Glutamatergic neuron (in vitro differentiated cells): ENCODE results near the gene ELFN2. TPM values are rescaled to one million over a fixed set of nuclear protein-coding genes. Genes with fewer than 3 reads are reported as not detected.

Experiments used
- DNase-seq: peaks from one replicate; pipeline ENCODE4 v3.0.0; 2022
- H3K27ac Mint-ChIP-seq: one replicate; pipeline ENCODE4 v1.8.0; 2020; ENCODE audit warnings: mild to moderate bottlenecking, mixed read lengths, inconsistent platforms; ENCODE audit not compliant: unreplicated experiment
- H3K27me3 Mint-ChIP-seq: one replicate; pipeline ENCODE4 v1.8.0; 2020; ENCODE audit warnings: mild to moderate bottlenecking, moderate library complexity, mixed read lengths, inconsistent platforms; ENCODE audit not compliant: unreplicated experiment
- H3K36me3 Mint-ChIP-seq: one replicate; pipeline ENCODE4 v1.8.0; 2020; ENCODE audit warnings: mild to moderate bottlenecking, mixed read lengths, inconsistent platforms; ENCODE audit not compliant: unreplicated experiment
- H3K4me1 Mint-ChIP-seq: one replicate; pipeline ENCODE4 v1.8.0; 2020; ENCODE audit warnings: mild to moderate bottlenecking, low read depth, mixed read lengths, inconsistent platforms; ENCODE audit not compliant: unreplicated experiment
- H3K4me3 Mint-ChIP-seq: one replicate; pipeline ENCODE4 v1.8.0; 2020; ENCODE audit warnings: mild to moderate bottlenecking, mixed read lengths, inconsistent platforms; ENCODE audit not compliant: unreplicated experiment
- H3K9me3 Mint-ChIP-seq: one replicate; pipeline ENCODE4 v1.8.0; 2020; ENCODE audit warnings: mild to moderate bottlenecking, moderate library complexity, mixed read lengths, inconsistent platforms; ENCODE audit not compliant: unreplicated experiment
- CTCF ChIP-seq: fragments of 200-600 bp; sonication (generic); IDR thresholded peaks from one replicate; pipeline ENCODE4 v1.5.0; 2021; ENCODE audit not compliant: partially characterized antibody, unreplicated experiment
- total RNA-seq: library from RNA; stranded (reverse); fragmentation: NEBNext Ultra II Directional; extraction: Animal tissue kit (Norgen Biotek cat#: 25700); gene quantifications from one replicate; pipeline ENCODE4 v1.2.1, GENCODE V29; 2021; ENCODE audit not compliant: unreplicated experiment

Gene ELFN2
- total RNA-seq, 1 donor from 2014 or later = 7.3 TPM

- Mint-ChIP-seq H3K9me3 (peaks cover 4% of the 10 kb centered on the region), H3K4me3 (no peak overlapping the region), H3K27me3 (peaks cover 7% of the 10 kb centered on the region), H3K36me3 (no peaks in the 10 kb centered on the region), H3K4me1 (peaks cover 13% of the 10 kb centered on the region), H3K27ac (no peak overlapping the region)
- TF ChIP-seq CTCF = no peak
- DNase-seq = no peak
These were observed 28.6 kb upstream of the ELFN2 start for GRCh38 chr22:37455896-37456295.

DNA sequence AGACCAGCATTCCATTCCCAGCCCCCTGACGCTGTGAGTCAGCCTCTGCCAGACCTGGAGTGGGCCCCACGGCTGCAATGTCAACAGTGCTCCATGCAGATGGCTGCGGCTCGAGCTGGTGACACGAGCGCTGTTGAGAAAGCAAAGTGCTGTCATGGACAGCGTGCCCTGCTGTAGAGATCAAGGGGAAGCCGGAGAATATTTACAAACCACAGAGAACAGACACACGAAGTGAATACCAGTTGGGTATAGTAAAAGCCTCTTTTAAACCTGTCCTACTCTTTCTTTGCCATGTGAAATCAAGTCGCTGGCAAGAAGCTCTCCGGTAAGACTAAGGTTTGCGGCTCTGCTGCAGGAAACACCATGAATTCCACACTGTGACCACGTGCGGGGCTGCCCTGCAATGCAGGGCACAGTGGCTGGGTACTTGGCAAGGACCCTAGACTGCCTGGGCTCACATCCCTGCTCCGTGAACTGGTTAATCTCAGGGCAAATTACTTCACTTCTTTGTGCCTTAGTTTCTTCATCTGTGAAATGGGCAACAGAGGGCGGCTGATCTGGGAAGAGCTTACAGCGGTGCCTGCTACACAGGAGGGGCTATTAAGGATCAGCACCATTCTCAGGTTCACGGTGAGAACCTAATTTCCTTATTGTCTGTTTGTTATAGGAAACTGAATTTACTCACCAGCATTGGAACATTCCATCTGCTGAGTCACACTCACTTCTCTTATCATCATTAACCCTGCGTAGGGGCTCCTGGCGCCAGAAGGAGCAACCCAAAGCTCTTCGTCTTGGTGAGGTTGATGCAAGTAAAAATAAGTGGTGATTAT is 27.8 kb upstream of the ELFN2 start:
- H3K4me1 Mint-ChIP-seq = peaks cover 13% of the 10 kb centered on the region
- H3K27ac Mint-ChIP-seq = no peak overlapping the region
- H3K27me3 Mint-ChIP-seq = peaks cover 7% of the 10 kb centered on the region
- no peak for DNase-seq
- peaks cover 6% of the 10 kb centered on the region for H3K9me3 Mint-ChIP-seq
- H3K4me3 Mint-ChIP-seq = no peak overlapping the region
- TF ChIP-seq CTCF = no peak
- H3K36me3 Mint-ChIP-seq = no peaks in the 10 kb centered on the region

GRCh38 chr22:37453696-37454095 is 26.4 kb upstream of the ELFN2 start:
- Mint-ChIP-seq H3K4me1 (peaks cover 13% of the 10 kb centered on the region), H3K27ac (no peak overlapping the region), H3K4me3 (no peak overlapping the region), H3K36me3 (no peaks in the 10 kb centered on the region), H3K27me3 (peaks cover 9% of the 10 kb centered on the region), H3K9me3 (peaks cover 6% of the 10 kb centered on the region)
- DNase-seq = no peak
- no peak for TF ChIP-seq CTCF

DNA sequence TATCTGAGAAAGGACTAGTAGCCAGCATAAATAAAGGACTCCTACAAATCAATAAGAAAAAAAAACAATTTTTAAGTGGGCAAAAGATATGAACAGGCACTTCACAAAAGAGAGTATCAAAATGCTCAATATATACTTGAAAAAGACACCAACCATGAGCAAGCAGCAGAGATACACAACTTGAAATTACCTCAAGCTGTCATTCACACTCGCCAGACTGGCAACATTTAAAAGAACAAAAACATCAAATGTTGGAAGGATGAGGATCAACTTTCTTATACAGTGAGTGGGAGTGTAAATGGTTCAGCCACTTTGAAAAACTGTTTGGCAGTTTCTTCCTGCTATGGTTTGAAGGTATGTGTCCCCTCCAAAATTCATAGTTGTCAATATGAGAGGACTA is 23.9 kb upstream of the ELFN2 start:
- H3K27me3 Mint-ChIP-seq = peaks cover 10% of the 10 kb centered on the region
- H3K27ac Mint-ChIP-seq = no peak overlapping the region
- no peak for DNase-seq
- no peak overlapping the region for H3K4me3 Mint-ChIP-seq
- TF ChIP-seq CTCF = no peak
- H3K9me3 Mint-ChIP-seq = peaks cover 4% of the 10 kb centered on the region
- no peaks in the 10 kb centered on the region for H3K36me3 Mint-ChIP-seq
- peaks cover 12% of the 10 kb centered on the region for H3K4me1 Mint-ChIP-seq

DNA sequence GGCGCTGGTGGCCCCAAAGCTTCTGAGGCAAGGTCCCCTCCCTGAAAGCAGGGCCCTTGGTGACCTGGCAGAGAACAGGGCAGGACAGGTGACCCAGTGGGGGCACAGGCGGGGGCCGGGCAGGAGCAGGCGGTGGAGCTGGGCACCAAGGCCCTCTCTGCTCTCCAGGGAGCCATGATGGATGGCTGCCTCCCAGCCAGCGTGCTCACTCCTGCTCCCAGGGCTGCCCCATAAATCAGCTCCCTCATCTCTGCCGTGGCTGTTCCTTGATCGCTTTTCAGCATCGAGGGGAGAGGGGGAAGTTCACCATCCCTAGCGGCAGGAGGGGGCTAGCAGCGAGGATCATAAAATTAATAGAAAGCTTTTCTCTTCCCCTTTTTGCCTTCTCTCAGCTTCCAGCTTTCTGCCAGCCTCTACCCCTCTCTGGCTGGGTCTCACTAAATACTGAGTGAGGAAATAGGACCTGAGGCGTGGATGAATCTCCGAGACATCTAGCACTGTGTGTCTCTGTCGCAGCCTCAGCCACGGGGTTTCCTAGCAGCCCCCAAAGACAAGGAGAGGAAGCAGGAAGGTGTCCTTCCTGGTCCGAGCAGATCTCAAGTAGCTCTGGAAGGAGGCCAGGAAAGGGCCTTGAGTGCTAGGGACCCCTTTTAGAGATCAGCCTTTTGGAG is 22.2 kb upstream of the ELFN2 start:
- no peak for DNase-seq
- no peak for TF ChIP-seq CTCF
- Mint-ChIP-seq H3K9me3 (peaks cover 4% of the 10 kb centered on the region), H3K27me3 (peaks cover 8% of the 10 kb centered on the region), H3K27ac (no peak overlapping the region), H3K36me3 (no peaks in the 10 kb centered on the region), H3K4me3 (no peak overlapping the region), H3K4me1 (peaks cover 7% of the 10 kb centered on the region)
